OCI-M2 (cell line): ENCODE results near the gene TRAPPC3L.

Source experiments
- DNase-seq: peaks from one replicate; lab custom pipeline; 2025; ENCODE audit not compliant: unreplicated experiment; lab: John Stamatoyannopoulos, UW

The TRAPPC3L gene

GRCh38 chr6:116545651-116546050 lies at the start of gene TRAPPC3L:
Gene TRAPPC3L (minus strand): TSS chr6:116545684. CDS start chr6:116545514, 170 bp downstream.
- DNase-seq: no peak

DNA sequence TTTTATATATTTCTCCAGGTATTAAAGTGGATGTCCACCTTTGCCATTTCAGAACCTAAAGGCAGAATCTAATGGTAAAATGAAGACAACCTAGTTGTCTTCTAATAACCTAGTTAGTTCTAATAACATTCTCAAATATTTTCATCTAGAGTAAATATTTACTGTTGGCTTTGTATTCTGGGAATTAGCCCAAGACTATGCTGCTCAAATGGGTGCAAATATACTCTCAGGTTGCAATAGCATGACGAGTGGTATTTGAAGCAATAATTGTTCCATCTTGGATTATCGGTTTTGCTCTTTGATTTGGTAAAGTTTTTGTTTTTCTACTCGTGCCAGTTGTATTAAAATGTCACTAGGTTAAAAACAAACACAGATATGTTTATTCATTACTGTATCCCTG lies 49.8 kb upstream of the TRAPPC3L start:
- DNase-seq: no peak

DNA sequence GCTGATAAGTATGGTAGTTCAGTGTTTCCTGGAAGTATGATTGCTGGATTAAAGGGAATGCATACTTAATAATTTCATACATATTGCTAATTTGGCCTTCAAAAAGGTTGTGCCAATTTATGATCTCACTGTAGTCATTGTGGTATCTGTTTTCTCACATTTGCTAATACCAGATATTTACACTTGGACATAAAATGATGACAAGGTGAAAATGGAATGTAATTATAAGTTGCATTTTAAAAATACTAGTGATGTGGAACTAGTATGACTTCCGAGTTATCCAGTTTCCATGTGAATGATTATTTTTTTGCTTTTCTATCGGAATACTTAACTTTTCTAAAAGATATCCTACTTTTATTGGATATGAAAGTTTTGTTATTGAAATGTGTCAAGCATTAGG lies 41.3 kb upstream of the TRAPPC3L start:
- no peak for DNase-seq

DNA sequence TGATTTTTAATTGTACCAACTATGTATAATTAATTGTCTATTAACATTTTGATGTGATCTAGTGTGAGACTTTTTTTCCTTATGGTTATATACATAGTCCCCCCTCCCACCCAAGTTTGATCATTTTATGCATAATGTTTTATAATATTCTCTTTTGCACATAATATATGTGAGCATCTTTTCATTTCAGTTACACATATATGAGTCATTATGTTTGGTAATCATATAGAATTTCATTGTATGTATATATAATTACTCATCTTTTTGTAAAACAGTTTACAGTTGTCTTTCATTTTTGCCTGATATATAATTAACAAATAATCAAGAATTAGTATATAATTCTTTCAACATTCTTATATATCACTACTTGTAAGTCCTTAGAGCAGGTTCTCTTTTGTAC lies 40.8 kb upstream of the TRAPPC3L start:
- DNase-seq: no peak

DNA sequence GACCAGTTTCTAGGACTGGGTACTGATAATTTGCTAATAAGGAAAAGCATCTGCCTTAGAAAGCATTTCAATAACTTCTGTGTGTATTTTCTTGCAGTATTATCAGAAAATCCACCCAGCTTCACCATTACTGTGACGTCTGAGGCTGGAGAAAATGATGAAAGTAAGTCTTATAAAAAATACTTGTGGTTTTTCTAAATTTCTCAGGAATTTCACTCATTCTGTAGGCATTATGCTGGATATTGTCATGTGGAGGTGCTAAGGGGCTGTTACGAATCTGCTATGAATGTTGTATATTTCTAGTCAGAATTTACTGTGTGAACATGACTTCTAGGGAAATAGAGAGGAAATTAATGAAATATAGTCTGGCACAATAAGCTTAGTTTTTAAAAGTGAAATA lies 34.7 kb upstream of the TRAPPC3L start:
- no peak for DNase-seq

- no peak for DNase-seq
These were observed 33.7 kb upstream of the TRAPPC3L start for GRCh38 chr6:116579143-116579542.

DNA sequence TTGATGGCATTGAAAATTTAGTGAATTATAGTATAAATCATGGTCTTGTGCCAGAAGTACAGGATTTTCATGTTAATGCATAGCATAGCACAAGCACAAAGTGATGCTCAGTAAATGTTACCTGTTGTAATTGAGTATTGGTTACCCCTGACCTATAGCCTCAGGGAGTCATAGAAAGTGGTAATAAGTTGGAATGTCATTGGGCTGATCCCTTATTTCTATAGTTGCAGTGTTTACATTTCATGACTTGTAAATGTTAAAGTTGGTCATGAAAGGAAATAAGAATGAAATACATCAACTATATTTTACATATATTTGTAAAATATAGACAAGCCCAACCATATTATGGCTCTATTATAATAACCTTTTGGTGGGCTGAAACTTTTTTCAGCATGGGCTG lies 32.9 kb upstream of the TRAPPC3L start:
- DNase-seq: no peak

GRCh38 chr6:116577486-116577885 lies 32.0 kb upstream of the TRAPPC3L start:
- DNase-seq: no peak

GRCh38 chr6:116575227-116575626 lies 29.7 kb upstream of the TRAPPC3L start:
- DNase-seq: no peak

DNA sequence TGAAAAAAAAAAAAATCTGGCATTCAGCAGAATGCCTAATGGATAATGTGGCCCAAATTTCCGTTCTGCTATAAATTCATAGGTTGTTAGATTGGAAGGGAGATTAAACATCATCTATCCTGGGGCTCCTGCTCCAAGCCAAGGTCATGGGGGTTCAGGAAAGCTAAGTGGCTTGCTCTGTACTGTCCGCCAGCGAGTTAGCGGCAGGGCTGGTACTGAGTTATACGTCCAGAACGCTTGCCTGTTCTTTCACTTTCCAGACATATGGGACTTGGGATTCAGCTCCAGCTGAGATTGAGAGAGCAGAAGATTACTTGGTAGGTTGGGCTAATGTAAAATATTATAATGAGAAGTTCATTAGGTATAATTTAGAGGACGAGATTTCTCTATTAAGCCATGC lies 26.7 kb upstream of the TRAPPC3L start:
- no peak for DNase-seq

DNA sequence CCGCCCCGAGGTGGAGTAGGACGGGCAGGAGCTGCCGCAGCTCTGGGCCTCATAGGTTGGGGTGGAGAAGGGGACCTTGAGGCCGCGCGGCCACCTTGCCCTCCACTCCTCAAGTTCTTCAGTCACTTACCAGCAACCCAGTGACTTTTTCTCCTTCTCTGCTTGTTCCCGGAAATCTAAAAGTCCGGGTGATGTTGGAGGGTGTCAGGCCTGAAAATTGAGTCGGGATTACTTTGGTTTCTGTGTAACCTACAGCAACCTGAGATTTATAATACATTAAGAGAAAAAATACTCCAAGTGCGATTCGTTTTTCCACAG lies 26.2 kb upstream of the TRAPPC3L start:
- no peak for DNase-seq

DNA sequence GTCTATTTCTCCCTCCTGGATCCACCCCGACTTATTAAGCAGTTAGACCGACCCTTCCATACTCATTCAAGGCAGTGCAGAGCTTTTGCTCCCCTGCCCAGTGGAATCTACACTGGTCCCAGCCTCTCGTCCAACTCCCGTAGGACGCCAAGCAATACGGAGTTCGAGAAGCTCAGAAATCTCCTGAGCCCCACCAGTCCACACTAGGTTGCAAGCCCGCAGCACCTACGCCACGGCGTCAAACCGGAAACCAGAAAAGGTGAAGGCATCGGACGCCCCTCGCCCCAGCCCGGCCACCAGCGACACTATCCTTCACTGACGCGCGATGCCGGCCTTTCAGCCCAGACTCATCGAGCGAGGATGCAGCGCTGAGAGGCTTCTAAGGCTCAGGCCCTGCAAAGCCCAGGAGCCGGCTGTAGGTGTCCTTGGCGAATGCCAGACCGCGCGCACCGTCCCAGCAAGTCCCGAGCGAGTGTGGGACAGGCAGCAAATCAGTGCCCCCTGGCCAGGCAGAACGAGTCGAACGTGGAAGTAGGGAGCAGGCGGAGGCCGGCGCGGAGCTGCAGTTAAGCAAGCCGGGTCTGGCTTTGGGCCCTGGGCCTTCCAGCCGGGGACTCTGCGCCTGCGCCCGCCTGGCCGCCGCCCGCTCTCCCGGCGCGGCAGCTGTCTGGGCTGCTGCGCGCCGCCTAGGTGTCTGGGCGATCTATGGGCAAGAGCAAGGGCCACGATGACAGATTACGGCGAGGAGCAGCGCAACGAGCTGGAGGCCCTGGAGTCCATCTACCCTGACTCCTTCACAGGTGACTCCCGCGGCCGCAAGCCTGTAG lies 25.6 kb upstream of the TRAPPC3L start, which contains the start of gene RWDD1:
Gene RWDD1, plus strand, starts transcription at position 649 of the 827 bp plus-strand sequence. Its CDS starts 79 bp downstream, at position 728.
- DNase-seq: peak; percentile 82

GRCh38 chr6:116568821-116569755 lies 23.6 kb upstream of the TRAPPC3L start:
- no peak for DNase-seq

GRCh38 chr6:116568111-116568510 lies 22.6 kb upstream of the TRAPPC3L start:
- DNase-seq: no peak

GRCh38 chr6:116564921-116565872 lies 19.7 kb upstream of the TRAPPC3L start:
- DNase-seq: no peak

GRCh38 chr6:116564311-116564710 lies 18.8 kb upstream of the TRAPPC3L start:
- no peak for DNase-seq

DNA sequence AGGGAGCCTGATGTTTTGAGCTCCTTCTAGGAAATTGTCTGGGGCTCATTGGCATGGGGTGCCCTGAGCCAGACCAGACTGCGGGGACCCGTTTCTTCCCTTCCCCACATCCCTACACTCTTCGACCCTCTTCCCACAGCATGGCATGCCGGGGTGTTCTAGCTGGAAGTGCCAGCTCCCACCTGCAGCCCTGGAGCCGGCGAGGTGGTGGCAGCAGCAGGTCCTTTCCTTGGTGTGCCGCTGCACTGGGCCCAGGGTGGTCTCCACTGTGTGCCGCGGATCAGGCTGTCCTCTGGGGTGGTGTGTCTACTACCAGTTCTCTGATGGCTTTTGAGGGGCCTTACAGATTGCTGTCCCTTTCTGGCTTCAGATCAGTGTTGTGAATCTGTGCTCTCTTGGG lies 18.3 kb upstream of the TRAPPC3L start:
- DNase-seq: no peak

GRCh38 chr6:116562614-116563013 lies 17.1 kb upstream of the TRAPPC3L start:
- no peak for DNase-seq

- no peak for DNase-seq
These were observed 16.5 kb upstream of the TRAPPC3L start for GRCh38 chr6:116562019-116562403.

GRCh38 chr6:116561377-116562018 lies 16.0 kb upstream of the TRAPPC3L start:
- DNase-seq: peak; percentile 64
